K562 treated with DMSO at 1 percent for 12 hours (cell line): ENCODE data around the gene PEX11B. TPM values are rescaled to one million over a fixed set of nuclear protein-coding genes. Genes with fewer than 3 reads are reported as not detected.

Experiments used
- total RNA-seq: library from RNA; unstranded; fragments of 300-600 nt; gene quantifications from 2 replicates; pipeline ENCODE4 v1.2.3, GENCODE V29; 2022; ENCODE audit not compliant: insufficient read depth

The PEX11B gene
- 20.9 and 30.3 TPM in 2 replicates for total RNA-seq

GRCh38 chr1:145918144-145918991 is at the start of gene PEX11B:
Gene PEX11B (minus strand): TSS chr1:145918717. CDS start chr1:145918688, 29 bp downstream.

GRCh38 chr1:145964328-145965118 is 46.0 kb upstream of the PEX11B start, which contains the start of the genes ANKRD34A and POLR3GL:
Gene ANKRD34A (minus strand): TSS chr1:145964575. CDS start chr1:145961759, 2,816 bp downstream.
Gene POLR3GL (plus strand): TSS chr1:145964690. CDS start chr1:145974866, 10,176 bp downstream.

GRCh38 chr1:145957443-145958319 is 39.2 kb upstream of the PEX11B start, which contains the start of gene LIX1L:
Gene LIX1L (minus strand): TSS chr1:145958017. CDS start chr1:145957927, 90 bp downstream.

GRCh38 chr1:145927063-145927886 is 8.8 kb upstream of the PEX11B start, which contains the start of gene RBM8A:
Gene RBM8A (minus strand): TSS chr1:145927484. CDS start chr1:145927426, 58 bp downstream.

GRCh38 chr1:145885738-145886287 is 32.7 kb downstream of the PEX11B start, which contains the start of gene ANKRD35:
Gene ANKRD35 (minus strand): TSS chr1:145885866. CDS start chr1:145885758, 108 bp downstream.

Other genes starting within 250 kb of the PEX11B start
- not detected in 2 replicates for gene PDZK1, start 211.3 kb downstream of the PEX11B start, total RNA-seq
- not detected in 2 replicates for gene CD160, start 199.2 kb downstream of the PEX11B start, total RNA-seq
- 3.3 and 9.2 TPM in 2 replicates for gene RNF115, start 94.6 kb downstream of the PEX11B start, total RNA-seq
- 27.2 and 52.7 TPM in 2 replicates for gene POLR3C, start 94.5 kb downstream of the PEX11B start, total RNA-seq
- gene NUDT17, start 73.1 kb downstream of the PEX11B start, total RNA-seq = 6.2 and 8.6 TPM in 2 replicates
- 11.1 and 30.5 TPM in 2 replicates for gene PIAS3, start 59.6 kb downstream of the PEX11B start, total RNA-seq
- 0.19 TPM in 1 of 2 replicates, not detected in the other for gene ANKRD35, start 32.9 kb downstream of the PEX11B start, total RNA-seq
- 0.41 TPM in 1 of 2 replicates, not detected in the other for gene ITGA10, start 8.7 kb downstream of the PEX11B start, total RNA-seq
- 153 and 174 TPM in 2 replicates for gene RBM8A, start 8.8 kb upstream of the PEX11B start, total RNA-seq
- 8.0 and 18.3 TPM in 2 replicates for gene LIX1L, start 39.3 kb upstream of the PEX11B start, total RNA-seq
- 1.3 and 2.6 TPM in 2 replicates for gene ANKRD34A, start 45.9 kb upstream of the PEX11B start, total RNA-seq
- 55.4 and 58.3 TPM in 2 replicates for gene POLR3GL, start 46.0 kb upstream of the PEX11B start, total RNA-seq
- 231 and 482 TPM in 2 replicates for gene TXNIP, start 77.9 kb upstream of the PEX11B start, total RNA-seq
- 1.4 and 4.7 TPM in 2 replicates for gene HJV, start 103.0 kb upstream of the PEX11B start, total RNA-seq
- 0.44 and 1.2 TPM in 2 replicates for gene NBPF10, start 226.1 kb upstream of the PEX11B start, total RNA-seq